OCI-LY7 (cell line): ENCODE results near the gene GRK3.

Experiments used
- EZH2phosphoT487 ChIP-seq: fragments of 200-600 bp; sonication (generic); IDR thresholded peaks from 2 replicates; pipeline ENCODE4 v1.6.1; 2018; ENCODE audit warnings: low read depth, borderline replicate concordance, mild to moderate bottlenecking, mixed run types, antibody characterized with exemption, low read length, moderate library complexity, mixed read lengths
- TF ChIP-seq, protein P1 (sequence below): fragments of 200-600 bp; sonication (generic); conservative IDR thresholded peaks from 2 replicates; pipeline ENCODE4 v1.5.1; 2014; ENCODE audit warnings: mild to moderate bottlenecking, antibody characterized with exemption, low read length, moderate library complexity, mixed read lengths

DNA sequence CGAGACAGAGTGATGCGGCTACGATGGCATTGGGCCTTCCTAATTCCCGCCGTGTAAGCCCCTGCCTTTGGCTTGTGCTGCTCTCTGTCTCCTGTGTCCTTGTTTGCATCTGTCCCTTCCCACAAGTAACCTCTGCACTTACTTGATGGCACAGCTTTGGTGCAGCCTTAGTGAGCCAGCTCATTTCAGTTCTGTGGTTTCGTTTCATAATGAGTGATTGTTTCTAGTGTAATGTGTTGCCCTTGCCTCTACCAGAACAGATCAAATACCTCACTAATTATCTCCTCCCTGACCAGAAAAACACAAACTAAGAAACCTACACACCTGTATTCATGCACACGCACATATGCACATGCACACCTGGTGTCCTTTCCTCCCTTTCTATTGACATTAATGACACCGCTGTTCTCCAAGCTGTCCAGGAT lies 58.8 kb downstream of the GRK3 start:
- TF ChIP-seq, protein P1, sequence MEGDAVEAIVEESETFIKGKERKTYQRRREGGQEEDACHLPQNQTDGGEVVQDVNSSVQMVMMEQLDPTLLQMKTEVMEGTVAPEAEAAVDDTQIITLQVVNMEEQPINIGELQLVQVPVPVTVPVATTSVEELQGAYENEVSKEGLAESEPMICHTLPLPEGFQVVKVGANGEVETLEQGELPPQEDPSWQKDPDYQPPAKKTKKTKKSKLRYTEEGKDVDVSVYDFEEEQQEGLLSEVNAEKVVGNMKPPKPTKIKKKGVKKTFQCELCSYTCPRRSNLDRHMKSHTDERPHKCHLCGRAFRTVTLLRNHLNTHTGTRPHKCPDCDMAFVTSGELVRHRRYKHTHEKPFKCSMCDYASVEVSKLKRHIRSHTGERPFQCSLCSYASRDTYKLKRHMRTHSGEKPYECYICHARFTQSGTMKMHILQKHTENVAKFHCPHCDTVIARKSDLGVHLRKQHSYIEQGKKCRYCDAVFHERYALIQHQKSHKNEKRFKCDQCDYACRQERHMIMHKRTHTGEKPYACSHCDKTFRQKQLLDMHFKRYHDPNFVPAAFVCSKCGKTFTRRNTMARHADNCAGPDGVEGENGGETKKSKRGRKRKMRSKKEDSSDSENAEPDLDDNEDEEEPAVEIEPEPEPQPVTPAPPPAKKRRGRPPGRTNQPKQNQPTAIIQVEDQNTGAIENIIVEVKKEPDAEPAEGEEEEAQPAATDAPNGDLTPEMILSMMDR: no peak
- TF ChIP-seq EZH2phosphoT487: no peak
